Suprapubic skin (tissue), 4 donors: Measurements from ENCODE around the gene NTN1. TPM values are rescaled to one million over a fixed set of nuclear protein-coding genes. Genes with fewer than 3 reads are reported as not detected.

Experiments
- DNase-seq, 2 donors: peaks; one replicate each; pipeline ENCODE4 v3.0.0-alpha.2; 2019; ENCODE audit warnings: low spot score in 2 of 2
- H3K27ac ChIP-seq: fragments of 200-600 bp; sonication (generic); one replicate; pipeline ENCODE4 v1.5.1; 2019
- H3K27me3 ChIP-seq: fragments of 200-600 bp; sonication (generic); one replicate; pipeline ENCODE4 v1.5.1; 2019
- H3K36me3 ChIP-seq: fragments of 200-600 bp; sonication (generic); one replicate; pipeline ENCODE4 v1.5.1; 2019
- H3K4me1 ChIP-seq: fragments of 200-600 bp; sonication (generic); one replicate; pipeline ENCODE4 v1.5.1; 2019
- H3K4me3 ChIP-seq: fragments of 200-600 bp; sonication (generic); one replicate; pipeline ENCODE4 v1.5.1; 2019; ENCODE audit warnings: mild to moderate bottlenecking
- H3K9me3 ChIP-seq: fragments of 200-600 bp; sonication (generic); one replicate; pipeline ENCODE4 v1.5.1; 2019
- EP300 ChIP-seq: sonication (generic); formaldehyde crosslinking; IDR thresholded peaks from one replicate; pipeline ENCODE4 v1.6.1; 2017; ENCODE audit warnings: antibody characterized with exemption
- POLR2A ChIP-seq, 2 donors: fragments of 450-650 bp; IDR thresholded peaks; one replicate each; pipeline ENCODE4 v1.6.1; 2017; ENCODE audit warnings: antibody characterized with exemption in 2 of 2, mild to moderate bottlenecking in 2 of 2, moderate library complexity in 2 of 2
- POLR2AphosphoS5 ChIP-seq, 3 donors: sonication (generic); formaldehyde crosslinking; IDR thresholded peaks; one replicate each; pipeline ENCODE4 v1.6.1; 2017; ENCODE audit warnings: antibody characterized with exemption in 3 of 3
- WGBS: methylation state at CpG from one replicate; pipeline ENCODE4 v1.1.5; 2018; 5-methylcytosine and 5-hydroxymethylcytosine counted together
- total RNA-seq, 4 donors: library from RNA; depleted of rRNA; stranded (reverse); fragments of >200 nt; gene quantifications; one replicate each; pipeline ENCODE4 v1.1.0, GENCODE V29; 2016
- TF ChIP-seq, protein P1 (sequence below), 2 donors: fragments of 200-600 bp in 1 of 2; fragments of 450-650 bp in 1 of 2; sonication (generic) in 1 of 2; IDR thresholded peaks; one replicate each; pipeline ENCODE4 v1.5.1; 2016 to 2019; ENCODE audit warnings: antibody characterized with exemption in 2 of 2, mild to moderate bottlenecking in 1 of 2, moderate library complexity in 1 of 2

Gene NTN1
- total RNA-seq, 4 donors from 2014 or later = 2.4 to 5.9 (median 3.4) TPM

DNA sequence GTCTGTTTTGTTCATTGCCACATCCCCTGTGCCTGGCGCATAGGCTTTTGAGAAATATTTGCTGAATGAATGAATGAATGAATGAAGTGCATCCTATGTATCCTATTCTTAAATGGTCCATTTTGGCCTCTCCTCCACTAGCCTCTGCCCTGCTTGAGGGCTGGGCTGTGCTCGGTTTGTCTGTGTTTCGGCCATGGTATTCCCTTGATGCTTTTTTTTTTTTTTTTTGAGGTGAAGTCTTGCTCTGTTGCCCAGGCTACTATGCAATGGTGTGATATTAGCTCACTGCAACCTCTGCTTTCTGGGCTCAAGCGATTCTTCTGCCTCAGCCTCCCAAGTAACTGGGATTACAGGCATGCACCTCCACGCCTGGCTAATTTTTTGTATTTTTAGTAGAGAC lies 110.1 kb downstream of the NTN1 start:
- no peaks in the 10 kb centered on the region for H3K27me3 ChIP-seq
- H3K4me1 ChIP-seq = no peaks in the 10 kb centered on the region
- H3K9me3 ChIP-seq = no peaks in the 10 kb centered on the region
- TF ChIP-seq POLR2AphosphoS5 (IDR thresholded peaks at IDR 0.05) = no peak
- TF ChIP-seq EP300 = no peak
- TF ChIP-seq POLR2A (IDR thresholded peaks at IDR 0.05) = no peak
- TF ChIP-seq, protein P1, sequence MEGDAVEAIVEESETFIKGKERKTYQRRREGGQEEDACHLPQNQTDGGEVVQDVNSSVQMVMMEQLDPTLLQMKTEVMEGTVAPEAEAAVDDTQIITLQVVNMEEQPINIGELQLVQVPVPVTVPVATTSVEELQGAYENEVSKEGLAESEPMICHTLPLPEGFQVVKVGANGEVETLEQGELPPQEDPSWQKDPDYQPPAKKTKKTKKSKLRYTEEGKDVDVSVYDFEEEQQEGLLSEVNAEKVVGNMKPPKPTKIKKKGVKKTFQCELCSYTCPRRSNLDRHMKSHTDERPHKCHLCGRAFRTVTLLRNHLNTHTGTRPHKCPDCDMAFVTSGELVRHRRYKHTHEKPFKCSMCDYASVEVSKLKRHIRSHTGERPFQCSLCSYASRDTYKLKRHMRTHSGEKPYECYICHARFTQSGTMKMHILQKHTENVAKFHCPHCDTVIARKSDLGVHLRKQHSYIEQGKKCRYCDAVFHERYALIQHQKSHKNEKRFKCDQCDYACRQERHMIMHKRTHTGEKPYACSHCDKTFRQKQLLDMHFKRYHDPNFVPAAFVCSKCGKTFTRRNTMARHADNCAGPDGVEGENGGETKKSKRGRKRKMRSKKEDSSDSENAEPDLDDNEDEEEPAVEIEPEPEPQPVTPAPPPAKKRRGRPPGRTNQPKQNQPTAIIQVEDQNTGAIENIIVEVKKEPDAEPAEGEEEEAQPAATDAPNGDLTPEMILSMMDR (IDR thresholded peaks at IDR 0.05) = no peak
- no peak overlapping the region for H3K27ac ChIP-seq
- no peaks in the 10 kb centered on the region for H3K36me3 ChIP-seq
- whole genome bisulfite sequencing = 71% methylated on average over 5 of the region's 5 CpGs
- H3K4me3 ChIP-seq = no peak overlapping the region
- DNase-seq = no peak

DNA sequence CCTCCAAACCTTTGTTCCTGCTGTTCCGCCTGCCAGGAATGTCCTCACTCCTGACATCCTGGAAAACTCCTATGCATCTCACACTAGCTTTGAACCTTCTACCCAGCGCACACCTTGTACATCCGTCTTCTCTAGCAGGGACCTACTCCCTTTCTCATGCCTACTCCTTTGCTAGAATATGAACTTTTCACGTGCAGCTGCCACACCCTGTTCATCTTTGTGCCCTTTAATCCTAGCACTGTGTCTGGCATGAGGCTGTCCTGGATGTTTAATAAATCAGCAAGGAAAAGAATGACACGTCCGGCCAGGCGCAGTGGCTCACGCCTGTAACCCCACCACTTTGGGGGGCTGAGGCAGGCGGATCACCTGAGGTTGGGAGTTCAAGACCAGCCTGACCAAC lies 111.0 kb downstream of the NTN1 start:
- Histone ChIP-seq H3K4me3 (no peak overlapping the region), H3K27ac (no peak overlapping the region), H3K27me3 (no peaks in the 10 kb centered on the region), H3K9me3 (no peaks in the 10 kb centered on the region), H3K4me1 (peaks cover 2% of the 10 kb centered on the region), H3K36me3 (no peaks in the 10 kb centered on the region)
- TF ChIP-seq, protein P1 (IDR thresholded peaks at IDR 0.05) = no peak
- no peak for TF ChIP-seq POLR2AphosphoS5 (IDR thresholded peaks at IDR 0.05)
- no peak for TF ChIP-seq POLR2A (IDR thresholded peaks at IDR 0.05)
- TF ChIP-seq EP300 = no peak
- no peak for DNase-seq
- WGBS = 88% methylated on average over 9 of the region's 9 CpGs

DNA sequence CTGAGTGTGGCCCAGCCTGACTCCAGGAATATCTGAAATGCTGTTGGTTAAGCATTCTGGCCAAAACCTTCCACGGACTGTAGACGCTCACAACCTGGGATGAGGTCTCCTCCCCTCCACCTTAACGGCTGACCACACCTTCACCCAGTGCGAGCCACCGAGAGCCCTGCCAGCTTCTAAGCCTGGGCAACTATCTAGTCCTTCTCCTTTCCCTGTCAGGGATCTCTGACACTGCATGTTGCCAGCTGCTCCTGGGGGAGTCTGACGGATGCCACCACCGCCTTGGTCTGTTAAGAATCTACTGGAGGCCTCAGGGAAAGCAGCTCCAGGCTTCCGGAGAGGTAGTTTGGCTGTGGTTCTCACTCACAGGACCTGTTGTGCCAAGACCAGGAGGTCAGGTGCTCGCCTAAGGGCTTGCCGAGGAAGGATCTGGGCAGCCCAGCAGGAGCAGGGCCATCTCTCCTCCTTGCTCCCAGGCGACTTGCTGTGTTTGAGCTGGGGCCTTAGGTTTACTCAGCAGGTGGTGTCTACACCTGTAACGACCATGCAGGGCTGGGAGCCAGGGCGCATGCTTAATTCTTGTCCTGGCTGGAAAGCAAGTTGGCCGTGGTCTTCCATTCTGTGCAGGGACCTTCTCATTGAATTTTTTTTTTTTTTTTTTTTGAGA lies 111.8 kb downstream of the NTN1 start:
- WGBS = 69% methylated on average over 14 of the region's 14 CpGs
- DNase-seq = no peak

DNA sequence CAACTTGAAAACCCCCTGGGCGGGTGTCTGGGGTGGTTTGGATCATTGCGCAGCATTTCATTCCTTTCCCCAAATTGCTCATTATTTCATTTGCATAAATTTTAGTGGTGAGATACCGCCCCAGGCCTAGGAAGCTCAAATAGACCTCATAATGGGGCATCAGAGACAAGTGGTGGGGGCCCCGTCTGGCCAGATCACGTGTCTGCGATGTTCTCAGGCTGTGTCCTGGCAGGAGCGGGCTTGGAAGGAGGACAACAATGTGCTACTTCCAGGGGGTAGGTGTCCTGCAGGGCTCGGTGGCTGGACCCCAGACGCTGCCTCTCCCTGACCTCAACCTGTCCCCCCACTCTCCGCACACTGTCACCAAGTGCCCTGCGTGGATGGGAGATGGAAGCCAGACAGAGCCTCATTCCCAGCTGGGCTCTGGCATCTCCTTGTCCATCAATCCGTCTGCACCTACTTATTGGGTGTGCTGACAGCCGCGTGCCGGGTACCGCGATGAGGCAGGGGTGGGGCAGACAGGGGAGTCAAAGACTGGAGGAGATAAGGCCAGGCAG lies 116.9 kb downstream of the NTN1 start:
- Histone ChIP-seq H3K9me3 (no peaks in the 10 kb centered on the region), H3K36me3 (no peaks in the 10 kb centered on the region), H3K27me3 (no peaks in the 10 kb centered on the region), H3K4me1 (peaks cover 2% of the 10 kb centered on the region), H3K4me3 (no peak overlapping the region), H3K27ac (no peak overlapping the region)
- 53% methylated on average over 17 of the region's 17 CpGs for WGBS
- DNase-seq = no peak
- TF ChIP-seq EP300 = no peak
- no peak for TF ChIP-seq POLR2AphosphoS5 (IDR thresholded peaks at IDR 0.05)
- TF ChIP-seq, protein P1 (IDR thresholded peaks at IDR 0.05) = no peak
- TF ChIP-seq POLR2A (IDR thresholded peaks at IDR 0.05) = no peak

More for the DNA sequence above, 111.8 kb downstream of the NTN1 start:
- H3K36me3 ChIP-seq = no peaks in the 10 kb centered on the region
- TF ChIP-seq, protein P1 (IDR thresholded peaks at IDR 0.05) = no peak
- no peak for TF ChIP-seq POLR2AphosphoS5 (IDR thresholded peaks at IDR 0.05)
- TF ChIP-seq EP300 = no peak
- no peak for TF ChIP-seq POLR2A (IDR thresholded peaks at IDR 0.05)
- H3K27me3 ChIP-seq = no peaks in the 10 kb centered on the region
- H3K9me3 ChIP-seq = no peaks in the 10 kb centered on the region
- H3K4me1 ChIP-seq = peaks cover 2% of the 10 kb centered on the region
- no peak overlapping the region for H3K4me3 ChIP-seq
- no peak overlapping the region for H3K27ac ChIP-seq

DNA sequence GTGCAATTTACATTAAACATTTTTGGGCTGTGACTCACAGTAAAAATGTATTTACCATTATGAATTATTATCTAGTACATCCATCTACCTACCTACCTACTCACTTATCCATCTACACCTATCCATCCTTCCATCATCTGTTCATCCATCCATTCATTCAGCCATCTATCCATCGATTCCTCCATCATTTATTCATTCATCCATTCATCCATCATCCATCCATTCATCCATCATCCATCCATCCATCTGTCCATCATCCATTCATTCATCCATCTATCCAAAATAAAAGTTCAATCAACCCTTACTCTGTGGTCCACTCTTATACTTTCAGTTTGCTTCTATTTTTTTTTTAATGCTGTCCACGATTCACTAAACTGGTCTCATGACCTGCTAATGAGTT lies 118.4 kb downstream of the NTN1 start:
- no peak for DNase-seq
- H3K36me3 ChIP-seq = no peaks in the 10 kb centered on the region
- no peaks in the 10 kb centered on the region for H3K9me3 ChIP-seq
- H3K27me3 ChIP-seq = no peaks in the 10 kb centered on the region
- WGBS = 90% methylated on average over 2 of the region's 2 CpGs
- TF ChIP-seq EP300 (no peak), POLR2AphosphoS5 (IDR thresholded peaks at IDR 0.05) (no peak), POLR2A (IDR thresholded peaks at IDR 0.05) (no peak)
- TF ChIP-seq, protein P1 (IDR thresholded peaks at IDR 0.05) = no peak
- no peak overlapping the region for H3K4me3 ChIP-seq
- no peak overlapping the region for H3K27ac ChIP-seq
- peaks cover 3% of the 10 kb centered on the region for H3K4me1 ChIP-seq
